SK-N-SH treated with all-trans-retinoic acid at 6 μM for 48 hours (cell line): ENCODE measurements around the gene TGFBR3.

Experiments used
- ATAC-seq: fragments of 200-7000 bp; cut with Tn5 transposase; 3 replicates; pipeline ENCODE4 v1.9.1; 2020; ENCODE audit warnings: mild to moderate bottlenecking, moderate library complexity
- ARNTL ChIP-seq: fragments of 450-650 bp; formaldehyde crosslinking; IDR thresholded peaks from 2 replicates; pipeline ENCODE4 v1.5.0; 2020; ENCODE audit warnings: low read depth, mild to moderate bottlenecking, moderate library complexity, borderline replicate concordance
- BACH2 ChIP-seq: fragments of 250-450 bp; sonication (Bioruptor Pico); IDR thresholded peaks from 2 replicates; pipeline ENCODE4 v1.9.0; 2021; ENCODE audit warnings: mild to moderate bottlenecking, borderline replicate concordance
- CREB5 ChIP-seq: fragments of 250-450 bp; sonication (Bioruptor Pico); IDR thresholded peaks from 2 replicates; pipeline ENCODE4 v1.5.1; 2020; ENCODE audit warnings: low read depth, mild to moderate bottlenecking, moderate library complexity
- CSDC2 ChIP-seq: fragments of 250-450 bp; sonication (Bioruptor Pico); IDR thresholded peaks from 2 replicates; pipeline ENCODE4 v1.5.0; 2020; ENCODE audit warnings: mild to moderate bottlenecking, moderate library complexity
- CSRNP3 ChIP-seq: fragments of 250-450 bp; sonication (Bioruptor Pico); IDR thresholded peaks from 2 replicates; pipeline ENCODE4 v1.5.1; 2021; ENCODE audit warnings: mild to moderate bottlenecking, moderate library complexity
- ESRRG ChIP-seq: fragments of 250-450 bp; sonication (Bioruptor Pico); IDR thresholded peaks from 2 replicates; pipeline ENCODE4 v1.6.1; 2021; ENCODE audit warnings: mild to moderate bottlenecking
- GLIS3 ChIP-seq: fragments of 250-450 bp; sonication (Bioruptor Pico); IDR thresholded peaks from 2 replicates; pipeline ENCODE4 v1.5.0; 2020; ENCODE audit warnings: mild to moderate bottlenecking, moderate library complexity
- OSR1 ChIP-seq: fragments of 250-450 bp; sonication (Bioruptor Pico); IDR thresholded peaks from 2 replicates; pipeline ENCODE4 v1.8.0; 2022; ENCODE audit warnings: moderate library complexity, mild to moderate bottlenecking, inconsistent platforms
- PPARA ChIP-seq: fragments of 250-450 bp; sonication (Bioruptor Pico); IDR thresholded peaks from 2 replicates; pipeline ENCODE4 v1.5.0; 2020; ENCODE audit warnings: mild to moderate bottlenecking, borderline replicate concordance
- RARB ChIP-seq: fragments of 250-450 bp; sonication (Bioruptor Pico); IDR thresholded peaks from 2 replicates; pipeline ENCODE4 v1.8.0; 2021; ENCODE audit warnings: mild to moderate bottlenecking, moderate library complexity
- SNAI2 ChIP-seq: fragments of 250-450 bp; sonication (Bioruptor Pico); IDR thresholded peaks from 2 replicates; pipeline ENCODE4 v1.5.0; 2020; ENCODE audit warnings: mild to moderate bottlenecking, moderate library complexity
- TCF4 ChIP-seq: fragments of 250-450 bp; sonication (Bioruptor Pico); IDR thresholded peaks from 2 replicates; pipeline ENCODE4 v1.8.0; 2021; ENCODE audit warnings: mild to moderate bottlenecking, moderate library complexity, borderline replicate concordance
- TOX ChIP-seq: fragments of 250-450 bp; sonication (Bioruptor Pico); IDR thresholded peaks from 2 replicates; pipeline ENCODE4 v1.8.0; 2021; ENCODE audit warnings: mild to moderate bottlenecking, moderate library complexity, borderline replicate concordance
- TSHZ2 ChIP-seq: fragments of 250-450 bp; sonication (Bioruptor Pico); IDR thresholded peaks from 2 replicates; pipeline ENCODE4 v1.5.0; 2020; ENCODE audit warnings: mild to moderate bottlenecking, moderate library complexity
- ZC3H10 ChIP-seq: fragments of 250-450 bp; sonication (Bioruptor Pico); IDR thresholded peaks from 2 replicates; pipeline ENCODE4 v1.5.1; 2021; ENCODE audit warnings: mild to moderate bottlenecking, moderate library complexity
- ZFP30 ChIP-seq: fragments of 450-650 bp; formaldehyde crosslinking; IDR thresholded peaks from 2 replicates; pipeline ENCODE4 v1.5.0; 2022; ENCODE audit warnings: mild to moderate bottlenecking, moderate library complexity
- ZNF565 ChIP-seq: fragments of 450-650 bp; formaldehyde crosslinking; conservative IDR thresholded peaks from 2 replicates; pipeline ENCODE4 v1.5.0; 2020; ENCODE audit warnings: low read depth, mild to moderate bottlenecking, moderate library complexity
- ZNF70 ChIP-seq: fragments of 450-650 bp; formaldehyde crosslinking; IDR thresholded peaks from 2 replicates; pipeline ENCODE4 v1.5.0; 2020; ENCODE audit warnings: mild to moderate bottlenecking, moderate library complexity
- ZNF8 ChIP-seq: fragments of 450-650 bp; formaldehyde crosslinking; IDR thresholded peaks from 2 replicates; pipeline ENCODE4 v1.5.0; 2020; ENCODE audit warnings: mild to moderate bottlenecking, moderate library complexity
- TF ChIP-seq, protein P1 (sequence below): fragments of 250-450 bp; sonication (Bioruptor Pico); IDR thresholded peaks from 2 replicates; pipeline ENCODE4 v1.8.0; 2020; ENCODE audit warnings: mild to moderate bottlenecking, moderate library complexity, borderline replicate concordance

TGFBR3 gene

DNA sequence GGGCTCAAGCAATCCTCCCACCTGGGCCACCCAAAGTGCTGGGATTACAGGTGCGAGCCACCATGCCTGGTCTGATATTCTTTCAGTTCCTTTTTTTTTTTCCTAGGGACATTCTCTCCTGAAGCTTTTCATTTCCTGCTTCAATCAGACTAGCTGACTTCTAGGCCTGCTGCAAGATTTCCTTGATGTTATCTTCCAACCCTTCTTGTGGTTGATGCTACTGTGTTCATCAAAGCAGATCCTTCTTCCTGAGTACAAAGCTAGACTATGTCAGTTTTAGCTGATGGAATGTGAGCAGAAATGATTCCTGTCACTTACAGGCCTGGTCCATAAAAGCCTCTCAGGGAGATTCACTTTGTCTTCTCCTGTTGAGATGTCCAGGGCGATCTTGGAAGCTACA lies 238.9 kb downstream of the TGFBR3 start:
- ATAC-seq, result no peak
- TF ChIP-seq RARB (CRISPR knock-in tag) (no peak), BACH2 (CRISPR knock-in tag) (no peak), ZNF565 (CRISPR knock-in tag) (no peak), TCF4 (CRISPR knock-in tag) (no peak)
- TF ChIP-seq, protein P1, sequence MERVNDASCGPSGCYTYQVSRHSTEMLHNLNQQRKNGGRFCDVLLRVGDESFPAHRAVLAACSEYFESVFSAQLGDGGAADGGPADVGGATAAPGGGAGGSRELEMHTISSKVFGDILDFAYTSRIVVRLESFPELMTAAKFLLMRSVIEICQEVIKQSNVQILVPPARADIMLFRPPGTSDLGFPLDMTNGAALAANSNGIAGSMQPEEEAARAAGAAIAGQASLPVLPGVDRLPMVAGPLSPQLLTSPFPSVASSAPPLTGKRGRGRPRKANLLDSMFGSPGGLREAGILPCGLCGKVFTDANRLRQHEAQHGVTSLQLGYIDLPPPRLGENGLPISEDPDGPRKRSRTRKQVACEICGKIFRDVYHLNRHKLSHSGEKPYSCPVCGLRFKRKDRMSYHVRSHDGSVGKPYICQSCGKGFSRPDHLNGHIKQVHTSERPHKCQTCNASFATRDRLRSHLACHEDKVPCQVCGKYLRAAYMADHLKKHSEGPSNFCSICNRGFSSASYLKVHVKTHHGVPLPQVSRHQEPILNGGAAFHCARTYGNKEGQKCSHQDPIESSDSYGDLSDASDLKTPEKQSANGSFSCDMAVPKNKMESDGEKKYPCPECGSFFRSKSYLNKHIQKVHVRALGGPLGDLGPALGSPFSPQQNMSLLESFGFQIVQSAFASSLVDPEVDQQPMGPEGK (CRISPR knock-in tag), result no peak
- TF ChIP-seq, all 23 proteins: peak for 0

GRCh38 chr1:91645031-91645430 lies 240.9 kb downstream of the TGFBR3 start:
- no peak for ATAC-seq

DNA sequence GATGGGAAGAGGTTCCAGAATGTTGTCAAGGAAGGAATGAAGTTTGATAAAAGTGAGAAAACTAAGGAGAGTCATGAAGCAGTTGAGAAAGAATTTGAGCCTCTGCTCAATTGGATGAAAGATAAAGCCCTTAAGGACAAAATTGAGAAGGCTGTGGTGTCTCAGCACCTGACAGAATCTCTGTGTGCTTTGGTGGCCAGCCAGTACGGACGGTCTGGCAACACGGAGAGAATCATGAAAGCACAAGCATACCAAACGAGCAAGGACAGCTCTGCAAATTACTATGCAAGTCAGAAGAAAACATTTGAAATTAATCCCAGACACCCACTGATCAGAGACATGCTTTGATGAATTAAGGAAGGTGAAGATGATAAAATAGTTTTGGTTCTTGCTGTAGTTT lies 242.5 kb downstream of the TGFBR3 start:
- TF ChIP-seq PPARA (CRISPR knock-in tag) (no peak), ZC3H10 (CRISPR knock-in tag) (no peak), ZNF565 (CRISPR knock-in tag) (no peak)

More at GRCh38 chr1:91645031-91645430, 240.9 kb downstream of the TGFBR3 start:
- TF ChIP-seq PPARA (CRISPR knock-in tag) (no peak), ZFP30 (CRISPR knock-in tag) (no peak), ZNF70 (no peak), GLIS3 (no peak), CSRNP3 (CRISPR knock-in tag) (no peak), TCF4 (CRISPR knock-in tag) (no peak), TSHZ2 (CRISPR knock-in tag) (no peak), ARNTL (CRISPR knock-in tag) (no peak), OSR1 (no peak), ESRRG (CRISPR knock-in tag) (no peak), CSDC2 (no peak), SNAI2 (CRISPR knock-in tag) (no peak)
- TF ChIP-seq, protein P1 (CRISPR knock-in tag), result no peak
- TF ChIP-seq, all 23 proteins: peak for 0

GRCh38 chr1:91640877-91641526 lies 244.9 kb downstream of the TGFBR3 start:
- no peak for ATAC-seq

More for the DNA sequence above, 242.5 kb downstream of the TGFBR3 start:
- ATAC-seq, result no peak

More at GRCh38 chr1:91640877-91641526, 244.9 kb downstream of the TGFBR3 start:
- TF ChIP-seq GLIS3, result no peak
- no peak for TF ChIP-seq TSHZ2 (CRISPR knock-in tag)
- TF ChIP-seq ZNF8, result no peak
- no peak for TF ChIP-seq CREB5 (CRISPR knock-in tag)
- TF ChIP-seq OSR1, result no peak
- TF ChIP-seq CSDC2, result no peak
- TF ChIP-seq ESRRG (CRISPR knock-in tag), result no peak
- TF ChIP-seq TOX (CRISPR knock-in tag), result no peak
